ENCODE measurements around the gene LPP. TPM values are rescaled to one million over a fixed set of nuclear protein-coding genes. Genes with fewer than 3 reads are reported as not detected.

LPP gene
- total RNA-seq, 1 donor = 92.1 TPM

DNA sequence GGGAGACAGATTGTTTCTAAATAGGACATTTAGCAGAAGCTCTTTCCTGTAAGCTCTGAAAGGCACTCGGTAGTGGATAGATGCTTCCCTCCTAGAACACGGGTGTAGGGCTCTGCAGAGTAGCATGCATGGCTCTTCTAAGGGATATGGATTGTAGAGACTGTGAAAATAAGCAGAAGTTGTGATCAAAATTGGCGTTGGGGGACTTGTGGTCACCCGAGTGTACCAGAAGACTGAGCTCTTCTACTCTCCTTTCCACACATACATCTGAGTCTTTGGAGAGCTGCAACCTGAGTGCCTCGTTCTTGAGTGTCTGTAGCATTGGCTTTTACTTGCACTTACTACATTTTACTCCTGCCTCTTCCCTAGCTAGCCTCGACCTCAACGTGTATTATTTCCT, 197.7 kb downstream of the LPP start:
- no peak overlapping the region for H3K4me3 ChIP-seq (ENCODE audit: low read depth, low read length)
- DNase-seq (ENCODE audit: low read depth) = no peak
- TF ChIP-seq, protein P1, sequence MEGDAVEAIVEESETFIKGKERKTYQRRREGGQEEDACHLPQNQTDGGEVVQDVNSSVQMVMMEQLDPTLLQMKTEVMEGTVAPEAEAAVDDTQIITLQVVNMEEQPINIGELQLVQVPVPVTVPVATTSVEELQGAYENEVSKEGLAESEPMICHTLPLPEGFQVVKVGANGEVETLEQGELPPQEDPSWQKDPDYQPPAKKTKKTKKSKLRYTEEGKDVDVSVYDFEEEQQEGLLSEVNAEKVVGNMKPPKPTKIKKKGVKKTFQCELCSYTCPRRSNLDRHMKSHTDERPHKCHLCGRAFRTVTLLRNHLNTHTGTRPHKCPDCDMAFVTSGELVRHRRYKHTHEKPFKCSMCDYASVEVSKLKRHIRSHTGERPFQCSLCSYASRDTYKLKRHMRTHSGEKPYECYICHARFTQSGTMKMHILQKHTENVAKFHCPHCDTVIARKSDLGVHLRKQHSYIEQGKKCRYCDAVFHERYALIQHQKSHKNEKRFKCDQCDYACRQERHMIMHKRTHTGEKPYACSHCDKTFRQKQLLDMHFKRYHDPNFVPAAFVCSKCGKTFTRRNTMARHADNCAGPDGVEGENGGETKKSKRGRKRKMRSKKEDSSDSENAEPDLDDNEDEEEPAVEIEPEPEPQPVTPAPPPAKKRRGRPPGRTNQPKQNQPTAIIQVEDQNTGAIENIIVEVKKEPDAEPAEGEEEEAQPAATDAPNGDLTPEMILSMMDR (IDR thresholded peaks at IDR 0.05; ENCODE audit: insufficient read depth, low read length) = no peak

DNA sequence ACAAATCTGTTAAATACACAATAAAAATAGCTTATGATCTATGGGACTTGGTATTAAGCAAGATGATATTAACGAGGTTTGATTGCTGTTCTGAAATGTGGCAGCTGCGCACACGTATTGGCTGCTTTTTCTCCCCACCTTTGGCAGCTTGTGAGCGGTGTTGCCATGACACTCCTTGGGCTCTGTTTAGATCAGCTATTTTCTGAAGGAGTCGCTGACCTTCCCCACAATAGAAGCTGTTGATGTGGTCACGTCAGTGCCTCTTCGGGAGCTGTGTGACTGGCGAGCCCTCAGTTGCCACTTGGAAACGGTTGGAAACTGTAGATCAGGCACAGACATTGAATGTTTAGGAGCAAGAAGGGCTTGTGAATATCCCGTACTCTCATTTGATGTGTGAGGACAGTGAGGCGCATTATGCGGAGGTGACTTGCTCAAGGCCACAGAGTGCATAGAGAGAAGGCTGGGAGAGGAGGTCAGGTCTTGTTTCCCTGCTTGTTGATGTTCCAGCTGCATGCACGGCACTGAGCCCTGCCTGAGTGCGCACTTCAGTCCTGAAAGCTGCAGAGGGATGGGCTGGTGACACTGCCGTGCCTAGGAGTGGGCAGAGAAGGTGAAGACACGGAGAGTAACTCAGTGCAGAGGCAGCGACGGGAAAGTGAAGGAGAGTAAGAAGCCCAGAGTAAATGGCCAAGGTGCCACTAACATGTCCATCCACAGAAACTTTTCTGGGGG, 198.4 kb downstream of the LPP start:
- no peak overlapping the region for H3K4me3 ChIP-seq (ENCODE audit: low read depth, low read length)
- no peak for DNase-seq (ENCODE audit: low read depth)
- TF ChIP-seq, protein P1 (IDR thresholded peaks at IDR 0.05; ENCODE audit: insufficient read depth, low read length) = no peak

DNA sequence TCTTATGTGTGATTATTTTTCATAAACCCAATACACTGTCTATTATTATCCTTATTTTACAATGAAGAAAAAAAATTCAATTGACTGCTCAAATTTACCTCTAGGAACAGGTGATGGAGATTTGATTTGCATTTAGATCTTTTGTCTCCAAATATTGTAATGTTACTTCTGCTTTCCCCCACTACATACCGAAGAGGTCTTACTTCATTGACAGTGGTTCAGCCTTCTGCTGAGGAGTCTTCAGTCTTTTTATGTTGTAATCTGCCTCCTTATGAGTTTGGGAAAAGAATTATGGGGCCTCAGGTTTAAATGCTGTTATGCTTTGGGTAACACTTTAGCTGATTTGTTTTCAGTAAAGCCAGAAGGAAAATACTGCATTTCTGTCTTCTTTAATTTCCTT, 199.5 kb downstream of the LPP start:
- TF ChIP-seq, protein P1 (IDR thresholded peaks at IDR 0.05; ENCODE audit: insufficient read depth, low read length) = no peak
- no peak for DNase-seq (ENCODE audit: low read depth)
- H3K4me3 ChIP-seq (ENCODE audit: low read depth, low read length) = no peak overlapping the region

DNA sequence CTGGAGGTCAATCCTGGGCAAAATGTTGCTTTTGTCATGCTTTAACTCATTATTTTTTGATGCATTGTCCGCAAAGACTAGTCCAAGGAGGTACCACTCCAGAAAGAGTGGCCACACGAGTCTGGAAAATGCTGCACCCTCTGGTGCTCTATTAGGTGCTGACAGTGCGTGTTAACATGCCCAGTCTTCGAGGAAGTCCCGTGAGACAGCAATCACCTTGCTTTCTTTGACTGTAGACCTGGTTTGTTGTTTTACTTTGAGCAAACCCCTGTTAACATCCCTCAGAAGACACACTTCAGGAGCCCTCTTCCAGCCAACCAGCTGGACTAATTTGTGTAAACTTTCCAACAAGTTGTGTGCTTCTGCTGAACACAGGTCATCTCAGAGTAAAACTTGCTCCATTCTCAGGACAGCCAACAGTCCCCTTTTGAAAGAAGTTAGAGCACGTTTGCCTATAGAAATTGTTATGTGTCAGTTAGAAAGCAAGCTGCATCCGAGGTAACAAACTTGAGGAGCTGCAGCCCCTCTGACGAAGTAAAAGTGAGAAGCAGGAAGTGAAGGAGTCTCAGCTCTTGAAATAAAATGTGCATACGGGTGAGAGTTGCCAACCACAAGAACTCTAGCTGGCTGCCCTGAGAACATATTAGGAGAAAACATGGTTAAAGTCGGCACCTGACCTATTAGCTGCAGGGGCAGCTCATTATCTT, 205.0 kb downstream of the LPP start:
- no peak for DNase-seq (ENCODE audit: low read depth)
- H3K4me3 ChIP-seq (ENCODE audit: low read depth, low read length) = no peak overlapping the region
- TF ChIP-seq, protein P1 (IDR thresholded peaks at IDR 0.05; ENCODE audit: insufficient read depth, low read length) = no peak

DNA sequence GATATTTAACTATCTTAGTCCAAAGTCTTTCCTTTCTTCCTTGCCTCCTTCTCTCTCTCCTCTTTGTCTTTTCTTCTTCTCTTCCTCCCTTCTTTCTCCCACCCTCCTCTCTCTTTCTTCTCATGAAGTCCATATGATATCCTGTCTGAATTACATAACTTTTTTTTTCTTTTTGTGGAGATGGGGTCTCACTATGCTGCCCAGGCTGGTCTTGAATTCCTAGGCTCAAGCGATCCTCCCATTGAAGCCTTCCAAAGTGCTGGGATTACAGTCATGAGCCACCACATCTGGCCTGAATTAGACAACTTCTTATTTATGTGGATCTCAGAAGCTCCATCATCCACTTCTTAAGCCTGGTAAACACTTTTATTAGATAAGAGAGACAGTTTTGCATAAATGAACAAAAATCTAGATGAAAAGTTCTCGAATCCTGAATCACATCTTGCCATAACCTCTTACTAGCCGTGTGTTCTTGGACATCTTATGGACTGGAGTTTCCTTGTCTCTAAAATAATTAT, 206.5 kb downstream of the LPP start:
- no peak for DNase-seq (ENCODE audit: low read depth)
- TF ChIP-seq, protein P1 (IDR thresholded peaks at IDR 0.05; ENCODE audit: insufficient read depth, low read length) = no peak
- no peak overlapping the region for H3K4me3 ChIP-seq (ENCODE audit: low read depth, low read length)

DNA sequence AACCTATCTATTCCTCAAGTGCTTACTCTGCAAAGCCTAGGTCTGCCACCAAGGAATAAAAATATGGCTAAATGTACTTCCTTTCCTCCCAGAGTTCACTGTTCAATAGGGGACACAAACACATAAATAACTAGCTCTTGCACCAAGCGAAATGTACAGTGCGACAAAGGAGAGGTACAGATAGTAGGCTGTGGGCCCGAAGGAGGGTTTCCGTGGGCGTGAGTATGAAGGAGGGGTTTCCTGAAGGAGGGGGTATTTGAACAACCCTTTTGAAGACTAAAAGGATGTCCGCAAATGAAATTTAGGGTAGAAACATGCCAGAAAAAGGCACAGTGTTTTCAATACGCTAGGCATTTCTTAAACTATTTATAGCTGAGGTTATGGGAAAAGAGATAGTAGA, 207.9 kb downstream of the LPP start:
- no peak for DNase-seq (ENCODE audit: low read depth)
- no peak overlapping the region for H3K4me3 ChIP-seq (ENCODE audit: low read depth, low read length)
- TF ChIP-seq, protein P1 (IDR thresholded peaks at IDR 0.05; ENCODE audit: insufficient read depth, low read length) = no peak

Measured in fibroblast of the aortic adventitia (primary cell).